Measurements from ENCODE around the gene C6orf120.

Gene C6orf120

DNA sequence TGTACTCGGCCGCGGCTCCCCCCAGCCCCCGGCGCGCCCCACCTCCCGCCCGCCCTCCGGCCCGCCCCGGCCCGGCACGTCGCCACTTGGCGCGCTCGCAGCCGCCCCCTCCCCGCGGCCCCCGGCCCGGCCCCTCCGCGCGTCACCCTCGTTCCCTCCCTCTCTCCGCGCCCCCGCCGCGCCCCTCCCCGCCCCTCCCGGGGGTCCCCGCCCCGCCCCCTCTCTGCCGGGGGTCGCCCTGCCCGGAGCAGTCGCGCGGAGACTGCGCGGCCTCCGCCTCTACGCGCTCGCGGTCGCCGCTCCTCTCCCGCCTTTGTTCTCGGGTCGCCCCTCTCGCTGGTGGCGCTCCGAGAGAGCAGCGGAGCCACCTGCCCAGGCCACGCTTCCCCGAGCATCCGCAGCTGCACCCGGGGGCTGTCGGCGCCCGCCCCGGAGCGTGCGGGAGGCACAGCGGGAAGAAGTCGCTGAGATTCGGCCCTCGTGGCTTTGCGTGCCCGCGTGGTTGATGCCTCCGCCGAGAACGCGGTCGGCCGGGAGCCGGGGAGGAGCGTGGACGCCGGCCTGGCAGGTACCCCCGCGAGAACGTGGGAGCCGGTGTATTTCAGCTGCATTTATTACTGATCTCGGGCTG, 22.7 kb downstream of the C6orf120 start, which contains the start of gene PHF10:
TSS of gene PHF10 (minus strand) at position 7 of the 631 bp plus-strand sequence. CDS start 569 bp downstream, outside the sequence.
- DNase-seq: peak; percentile 97

DNA sequence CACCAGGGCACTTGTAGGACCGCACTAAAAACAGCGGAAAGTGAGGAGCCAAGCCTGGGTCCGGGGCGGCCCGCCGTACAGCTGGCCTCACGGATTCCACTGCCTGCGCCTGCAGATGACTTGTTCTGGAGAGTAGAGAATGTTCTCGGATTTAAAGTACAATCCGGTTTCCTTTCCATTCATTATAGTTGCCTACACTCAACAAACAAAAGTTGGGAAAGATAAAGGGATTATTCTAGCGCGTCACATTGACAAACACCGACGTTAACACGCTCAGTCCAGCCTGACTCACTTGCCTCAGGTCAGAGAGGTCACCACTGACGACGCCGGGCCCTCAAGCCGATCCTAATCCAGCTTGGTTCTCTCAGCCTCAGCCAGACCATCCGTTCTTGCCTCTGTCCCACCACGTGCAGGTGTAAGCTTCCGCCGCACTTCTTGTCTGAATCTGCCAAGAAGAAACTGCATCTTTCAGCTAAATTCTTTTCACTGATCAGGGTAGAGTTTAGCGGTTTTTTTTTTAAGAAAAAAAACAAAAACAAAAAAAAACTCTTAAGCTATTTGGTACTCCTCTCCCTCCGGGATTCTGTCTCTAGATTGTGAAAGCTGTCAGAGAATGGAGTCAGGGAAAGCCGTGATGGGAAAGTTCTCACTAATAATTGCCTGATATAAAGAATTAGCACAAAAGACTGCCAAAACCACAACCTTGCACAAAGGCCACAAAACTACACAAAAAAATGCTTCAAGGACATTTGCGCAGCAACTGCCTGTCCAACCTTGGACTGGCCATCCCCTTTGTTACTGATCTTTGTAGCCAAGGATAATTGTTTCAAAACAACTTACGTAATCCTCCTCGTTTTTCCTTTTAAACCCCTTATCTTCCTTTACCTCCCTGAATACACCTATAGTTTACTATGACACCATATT, 23.5 kb downstream of the C6orf120 start:
- DNase-seq: no peak

DNA sequence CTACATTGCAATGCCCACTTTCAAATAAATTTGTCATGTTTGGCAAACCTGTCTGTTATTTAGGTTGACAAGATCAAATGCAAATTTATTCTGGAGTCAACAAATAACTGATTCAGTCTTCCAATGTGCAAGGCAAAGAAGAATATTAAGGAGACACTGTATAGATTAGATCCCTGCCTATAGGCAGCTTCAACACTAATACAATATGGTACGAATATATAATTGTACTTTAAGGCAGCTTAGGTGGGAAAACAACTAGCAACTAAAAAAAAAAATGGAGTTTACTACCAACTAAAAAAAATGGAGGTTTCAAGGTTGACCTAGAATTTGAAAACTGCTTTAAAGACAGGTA, 24.1 kb downstream of the C6orf120 start:
- DNase-seq: no peak

DNA sequence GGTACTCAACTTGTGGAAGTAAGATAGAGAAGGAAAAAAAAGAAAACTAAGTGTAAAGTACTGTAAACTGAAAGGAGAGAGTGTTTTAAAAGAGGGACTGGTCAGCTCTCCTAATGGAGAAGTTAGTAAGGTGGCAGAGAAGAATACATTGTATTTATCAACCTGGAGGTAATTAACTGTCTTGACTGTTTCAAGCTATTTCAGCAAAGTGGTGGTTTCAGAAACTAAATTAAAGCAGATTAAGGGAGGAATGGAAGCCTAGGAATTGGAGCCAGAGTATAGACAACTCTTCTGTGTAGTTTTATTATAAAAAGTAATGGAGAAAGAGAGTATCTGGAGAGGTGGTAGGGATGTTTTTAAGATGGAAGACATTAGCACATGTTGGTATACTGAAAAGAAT, 25.0 kb downstream of the C6orf120 start:
- DNase-seq: no peak

DNA sequence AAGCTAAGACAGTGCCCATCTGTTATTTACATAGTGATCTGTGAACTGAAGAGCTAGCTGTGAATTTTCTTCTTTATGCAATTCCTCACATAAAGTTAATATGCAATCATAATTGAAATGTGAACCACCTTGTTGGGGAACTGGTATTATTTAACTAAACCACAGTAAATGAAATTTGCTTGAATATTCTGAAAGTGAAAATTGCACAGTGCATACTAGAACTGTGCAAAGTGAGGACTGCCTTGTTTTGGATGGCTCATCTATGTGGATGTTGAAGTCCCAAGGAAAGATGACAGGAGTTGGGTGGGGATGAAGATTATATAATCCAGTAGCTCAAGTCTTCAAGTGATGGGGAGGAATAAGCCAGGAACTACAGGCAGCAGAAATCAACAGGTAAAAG, 28.0 kb downstream of the C6orf120 start:
- no peak for DNase-seq

DNA sequence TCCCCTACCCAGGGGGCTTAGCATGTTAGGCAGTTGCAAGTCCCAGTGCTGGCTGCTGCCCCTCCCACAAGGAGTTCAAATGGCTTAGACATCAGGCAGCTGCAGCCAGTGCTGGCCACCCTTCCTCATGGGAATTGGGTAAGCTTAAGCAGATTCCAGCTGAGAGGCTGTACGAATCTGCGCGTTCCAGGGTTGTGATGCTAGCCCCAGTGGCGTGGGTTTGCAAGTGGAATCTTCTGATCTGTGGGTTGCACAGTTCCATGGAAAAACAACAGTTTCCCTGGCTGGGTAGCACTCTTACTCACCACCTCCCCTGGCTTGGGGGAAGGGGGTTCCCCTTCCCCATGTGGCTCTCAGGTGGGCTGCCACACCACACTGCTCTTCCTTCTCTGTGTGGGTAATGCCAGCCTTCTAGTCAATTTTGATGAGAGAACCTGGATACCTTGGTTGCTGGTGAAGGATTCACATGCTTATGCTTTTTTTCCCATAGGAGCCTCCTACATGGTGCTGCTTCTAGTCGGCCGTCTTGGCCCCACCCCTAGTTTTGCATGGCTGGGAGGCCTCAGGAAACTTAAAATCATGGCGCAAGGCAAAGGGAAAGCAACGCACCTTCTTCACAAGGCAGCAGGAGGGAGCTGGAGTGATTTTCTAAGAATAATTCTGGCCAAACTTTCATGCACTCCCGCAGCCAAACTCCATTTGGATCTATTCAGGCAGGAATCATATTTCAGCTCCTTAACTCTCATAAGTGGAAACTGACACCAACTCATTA, 36.5 kb downstream of the C6orf120 start:
- no peak for DNase-seq

DNA sequence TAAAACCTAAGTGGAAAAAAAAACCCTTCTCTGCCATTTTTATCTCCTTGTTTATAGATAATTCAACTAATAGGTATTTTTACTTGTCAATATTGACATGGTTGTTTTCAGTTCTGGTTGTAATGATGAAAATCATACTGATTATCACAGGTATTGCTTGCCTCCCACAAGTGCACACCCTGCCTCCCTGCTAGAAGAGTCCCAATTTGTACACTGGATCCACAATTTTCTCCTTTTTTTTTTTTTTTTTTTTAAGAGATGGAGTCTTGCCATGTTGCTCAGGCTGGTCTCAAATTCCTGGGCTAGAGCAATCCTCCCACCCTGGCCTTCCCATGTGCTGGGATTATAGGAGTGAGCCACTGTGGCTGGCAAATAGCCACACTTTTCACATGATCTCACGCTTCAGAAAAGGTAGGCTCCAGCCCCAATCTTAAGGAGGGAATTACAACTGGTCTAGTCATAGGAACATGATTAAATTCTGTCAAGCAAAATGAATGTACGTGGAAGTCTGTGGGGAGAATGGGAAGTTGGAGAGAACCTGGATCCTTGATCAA, 37.1 kb downstream of the C6orf120 start:
- no peak for DNase-seq

DNA sequence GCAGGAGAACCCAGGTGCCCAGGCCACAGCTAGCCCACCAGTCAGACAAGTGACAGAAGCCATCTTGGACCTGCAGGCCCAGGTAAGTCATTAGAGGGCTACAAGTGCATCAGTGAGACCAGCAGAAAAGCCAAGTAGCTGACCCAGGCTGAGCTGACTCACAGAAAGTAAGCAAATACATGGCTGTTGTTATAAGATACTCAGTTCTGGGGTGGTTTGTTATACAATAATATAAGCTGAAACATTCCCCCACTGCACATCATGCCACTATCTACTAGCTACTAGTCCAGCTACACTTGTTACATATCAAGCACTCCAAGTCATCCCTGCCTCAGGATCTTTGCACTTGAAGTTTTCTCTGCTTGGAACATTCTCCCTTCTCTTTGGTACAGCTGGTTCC, 39.4 kb downstream of the C6orf120 start:
- no peak for DNase-seq

DNA sequence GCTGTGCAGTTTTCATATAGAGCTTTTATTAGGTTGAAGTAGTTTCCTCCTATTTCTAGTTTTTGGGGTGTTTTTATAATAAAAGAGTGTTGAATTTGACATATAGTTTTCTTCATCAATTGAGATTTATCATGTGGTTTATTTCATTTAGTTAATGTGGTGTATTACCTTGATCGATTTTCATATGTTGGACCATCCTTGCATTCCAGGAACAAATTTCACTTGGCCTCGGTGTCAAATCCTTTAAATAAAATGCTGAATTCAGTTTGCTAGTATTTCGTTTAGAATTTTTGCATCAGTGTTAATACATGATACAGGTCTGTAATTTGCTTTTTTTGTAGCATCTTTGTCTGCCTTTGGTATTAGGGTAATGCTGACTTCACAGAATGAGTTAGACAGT, 43.5 kb downstream of the C6orf120 start:
- no peak for DNase-seq

DNA sequence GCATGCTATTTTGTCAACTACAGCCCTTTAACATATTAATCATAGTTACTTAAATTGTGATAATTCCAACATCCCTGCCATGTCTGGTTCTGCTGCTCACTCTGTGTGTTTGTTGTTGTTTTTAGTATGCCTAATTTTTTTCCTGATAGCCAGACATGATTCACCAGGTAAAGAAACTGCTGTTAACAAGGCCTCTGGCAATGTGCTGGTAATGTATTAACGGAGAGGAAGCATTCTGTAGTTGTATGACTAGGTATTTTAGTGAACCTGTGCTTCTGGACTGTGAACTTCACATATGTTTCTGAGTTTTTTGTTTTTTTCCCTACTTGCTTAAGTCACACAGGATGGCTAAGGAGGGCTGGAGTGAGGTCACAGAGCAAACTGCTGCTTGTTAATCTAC, 44.6 kb downstream of the C6orf120 start:
- no peak for DNase-seq

DNA sequence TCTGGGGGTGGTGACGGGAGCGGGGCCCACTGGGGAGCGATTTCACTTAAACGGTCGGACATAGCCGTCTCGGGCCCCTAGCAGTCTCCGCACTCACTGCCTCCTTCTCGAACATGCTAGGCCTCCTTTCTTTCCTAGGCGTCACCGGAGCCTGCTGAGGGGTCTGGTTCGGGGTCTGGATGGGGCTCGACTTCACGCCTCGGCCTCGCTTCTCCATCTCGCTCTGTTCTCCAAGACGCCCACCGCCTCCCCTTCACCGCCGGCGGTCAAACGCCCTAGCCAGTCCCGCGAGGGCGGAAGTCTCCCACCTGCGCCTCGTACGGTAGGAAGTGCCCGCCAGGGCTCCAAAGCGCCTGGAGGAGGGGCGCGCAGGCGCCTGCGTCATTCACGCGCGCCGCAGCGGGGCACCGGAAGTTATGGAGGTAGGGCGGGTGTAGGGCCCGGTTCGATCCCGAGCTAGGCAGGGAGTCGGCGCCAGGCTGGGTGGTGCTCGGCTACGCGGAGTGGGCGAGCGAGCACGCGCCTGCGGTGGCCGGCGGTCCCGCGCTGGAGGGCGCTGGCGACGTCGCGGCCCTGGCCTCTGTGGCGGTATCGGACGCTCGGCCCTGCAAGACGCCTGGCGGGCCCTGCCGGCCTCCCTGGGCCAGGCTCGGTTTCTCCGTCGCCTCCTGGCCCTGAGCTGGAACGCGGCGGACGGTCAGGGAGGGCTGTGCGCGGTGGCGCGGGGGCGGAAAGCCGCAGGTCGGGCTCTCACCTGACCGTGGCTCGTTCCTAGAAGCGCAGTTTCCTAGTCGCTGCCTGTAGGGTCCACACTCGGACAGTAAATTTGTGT, 49.5 kb downstream of the C6orf120 start, which contains the start of the genes DYNLT2 and ERMARD:
TSS of gene DYNLT2 (minus strand) at position 331 of the 832 bp plus-strand sequence. CDS start at position 217, 114 bp downstream.
TSS of gene ERMARD (plus strand) at position 381 of the 832 bp plus-strand sequence. CDS start at position 417, 36 bp downstream.
- peak; percentile 100 for DNase-seq

DNA sequence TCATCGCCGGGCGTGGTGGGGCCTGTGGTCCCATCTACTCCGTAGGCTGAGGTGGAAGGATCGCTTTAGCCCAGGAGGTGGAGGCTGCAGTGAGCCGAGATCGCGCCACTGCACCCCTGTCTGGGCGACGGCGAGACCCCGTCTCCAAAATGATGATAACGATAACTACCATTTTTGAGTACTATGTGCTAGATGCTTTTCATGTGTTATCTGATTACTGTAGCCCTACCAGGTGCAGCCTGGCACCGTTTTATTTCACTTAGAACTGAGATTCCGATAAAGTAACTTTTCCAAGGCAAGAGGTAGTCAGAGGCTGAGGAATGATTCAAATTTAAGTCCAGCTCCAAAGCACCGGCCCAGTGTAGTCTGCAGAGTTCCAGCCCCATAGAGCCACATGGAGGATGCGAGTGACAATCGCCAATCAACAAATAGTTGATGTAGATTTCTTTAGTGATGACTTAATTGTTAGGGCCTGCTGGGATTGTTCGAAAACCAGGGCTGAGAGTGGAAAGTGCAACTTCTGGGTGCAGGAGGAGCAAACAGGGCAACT, 50.2 kb downstream of the C6orf120 start:
- no peak for DNase-seq
